ENCODE results near the gene DPYD.

Gene DPYD

GRCh38 chr1:97906567-97907241 lies 14.1 kb downstream of the DPYD start:
- DNase-seq (ENCODE audit: low read depth) = no peak

GRCh38 chr1:97905141-97905940 lies 15.5 kb downstream of the DPYD start:
- no peak for DNase-seq (ENCODE audit: low read depth)

- DNase-seq (ENCODE audit: low read depth) = no peak
These were observed 16.3 kb downstream of the DPYD start for GRCh38 chr1:97904534-97904933.

- DNase-seq (ENCODE audit: low read depth) = no peak
These were observed 17.2 kb downstream of the DPYD start for GRCh38 chr1:97903626-97904025.

- no peak for DNase-seq (ENCODE audit: low read depth)
These were observed 18.8 kb downstream of the DPYD start for GRCh38 chr1:97902067-97902466.

- DNase-seq (ENCODE audit: low read depth) = no peak
These were observed 19.7 kb downstream of the DPYD start for GRCh38 chr1:97901017-97901658.

GRCh38 chr1:97898948-97899347 lies 21.9 kb downstream of the DPYD start:
- DNase-seq (ENCODE audit: low read depth) = no peak

- DNase-seq (ENCODE audit: low read depth) = no peak
These were observed 25.6 kb downstream of the DPYD start for GRCh38 chr1:97895278-97895677.

- DNase-seq (ENCODE audit: low read depth) = no peak
These were observed 27.0 kb downstream of the DPYD start for GRCh38 chr1:97893844-97894243.

- DNase-seq (ENCODE audit: low read depth) = no peak
These were observed 34.6 kb downstream of the DPYD start for GRCh38 chr1:97886199-97886598.

GRCh38 chr1:97883823-97884222 lies 37.0 kb downstream of the DPYD start:
- no peak for DNase-seq (ENCODE audit: low read depth)

- DNase-seq (ENCODE audit: low read depth) = no peak
These were observed 43.5 kb downstream of the DPYD start for GRCh38 chr1:97877307-97877706.

GRCh38 chr1:97875996-97876395 lies 44.8 kb downstream of the DPYD start:
- no peak for DNase-seq (ENCODE audit: low read depth)

- DNase-seq (ENCODE audit: low read depth) = no peak
These were observed 50.2 kb downstream of the DPYD start for GRCh38 chr1:97870589-97870988.

- no peak for DNase-seq (ENCODE audit: low read depth)
These were observed 51.4 kb downstream of the DPYD start for GRCh38 chr1:97869441-97869840.

- no peak for DNase-seq (ENCODE audit: low read depth)
These were observed 53.7 kb downstream of the DPYD start for GRCh38 chr1:97867127-97867526.

- DNase-seq (ENCODE audit: low read depth) = no peak
These were observed 56.2 kb downstream of the DPYD start for GRCh38 chr1:97864615-97865014.

GRCh38 chr1:97853221-97853620 lies 67.6 kb downstream of the DPYD start:
- DNase-seq (ENCODE audit: low read depth) = no peak

GRCh38 chr1:97849345-97850340 lies 71.2 kb downstream of the DPYD start:
- DNase-seq (ENCODE audit: low read depth) = no peak

GRCh38 chr1:97845805-97846204 lies 75.0 kb downstream of the DPYD start:
- no peak for DNase-seq (ENCODE audit: low read depth)

GRCh38 chr1:97844552-97845089 lies 76.2 kb downstream of the DPYD start:
- no peak for DNase-seq (ENCODE audit: low read depth)

- no peak for DNase-seq (ENCODE audit: low read depth)
These were observed 79.5 kb downstream of the DPYD start for GRCh38 chr1:97841338-97841737.
